ENCODE measurements around the gene DPP6.

Gene DPP6

GRCh38 chr7:154172236-154172635 is 120.0 kb downstream of the DPP6 start:
- TF ChIP-seq TAF1 (IDR thresholded peaks at IDR 0.05; ENCODE audit: low read depth) (no peak), TCF12 (IDR thresholded peaks at IDR 0.05; ENCODE audit: low read depth) (no peak), USF1 (IDR thresholded peaks at IDR 0.05) (no peak), EP300 (IDR thresholded peaks at IDR 0.05; ENCODE audit: borderline replicate concordance) (no peak), CEBPB (IDR thresholded peaks at IDR 0.05) (no peak), MAX (IDR thresholded peaks at IDR 0.05) (no peak), ZBTB7A (IDR thresholded peaks at IDR 0.05; ENCODE audit: low read depth) (no peak), CREB1 (IDR thresholded peaks at IDR 0.05; ENCODE audit: low read depth) (no peak), YY1 (IDR thresholded peaks at IDR 0.05; ENCODE audit: low read depth) (no peak), TEAD4 (IDR thresholded peaks at IDR 0.05) (no peak), EGR1 (IDR thresholded peaks at IDR 0.05) (no peak), REST (IDR thresholded peaks at IDR 0.05; ENCODE audit: low read depth) (no peak), RAD21 (IDR thresholded peaks at IDR 0.05; ENCODE audit: low read depth) (no peak), NFIC (IDR thresholded peaks at IDR 0.05) (no peak), FOXM1 (IDR thresholded peaks at IDR 0.05; ENCODE audit: borderline replicate concordance, low read depth) (no peak)

- no peak for TF ChIP-seq USF1 (IDR thresholded peaks at IDR 0.05)
- no peak for TF ChIP-seq NFIC (IDR thresholded peaks at IDR 0.05)
- TF ChIP-seq MAX (IDR thresholded peaks at IDR 0.05): no peak
- TF ChIP-seq CREB1 (IDR thresholded peaks at IDR 0.05; ENCODE audit: low read depth): no peak
- no peak for TF ChIP-seq TCF12 (IDR thresholded peaks at IDR 0.05; ENCODE audit: low read depth)
- TF ChIP-seq RAD21 (IDR thresholded peaks at IDR 0.05; ENCODE audit: low read depth): no peak
- no peak for TF ChIP-seq ZBTB7A (IDR thresholded peaks at IDR 0.05; ENCODE audit: low read depth)
- TF ChIP-seq EGR1 (IDR thresholded peaks at IDR 0.05): no peak
- no peak for TF ChIP-seq TEAD4 (IDR thresholded peaks at IDR 0.05)
- no peak for TF ChIP-seq YY1 (IDR thresholded peaks at IDR 0.05; ENCODE audit: low read depth)
Measured at GRCh38 chr7:154177584-154177983, 125.4 kb downstream of the DPP6 start.

- TF ChIP-seq REST (IDR thresholded peaks at IDR 0.05; ENCODE audit: low read depth): no peak
- TF ChIP-seq USF1 (IDR thresholded peaks at IDR 0.05): no peak
- no peak for TF ChIP-seq TAF1 (IDR thresholded peaks at IDR 0.05; ENCODE audit: low read depth)
- TF ChIP-seq TEAD4 (IDR thresholded peaks at IDR 0.05): no peak
- no peak for TF ChIP-seq EGR1 (IDR thresholded peaks at IDR 0.05)
- TF ChIP-seq FOXM1 (IDR thresholded peaks at IDR 0.05; ENCODE audit: borderline replicate concordance, low read depth): no peak
- TF ChIP-seq MAX (IDR thresholded peaks at IDR 0.05): no peak
- no peak for TF ChIP-seq CEBPB (IDR thresholded peaks at IDR 0.05)
- no peak for TF ChIP-seq YY1 (IDR thresholded peaks at IDR 0.05; ENCODE audit: low read depth)
- TF ChIP-seq TCF12 (IDR thresholded peaks at IDR 0.05; ENCODE audit: low read depth): no peak
- TF ChIP-seq CREB1 (IDR thresholded peaks at IDR 0.05; ENCODE audit: low read depth): no peak
- no peak for TF ChIP-seq RAD21 (IDR thresholded peaks at IDR 0.05; ENCODE audit: low read depth)
- TF ChIP-seq EP300 (IDR thresholded peaks at IDR 0.05; ENCODE audit: borderline replicate concordance): no peak
- no peak for TF ChIP-seq ZBTB7A (IDR thresholded peaks at IDR 0.05; ENCODE audit: low read depth)
- no peak for TF ChIP-seq NFIC (IDR thresholded peaks at IDR 0.05)
Measured at GRCh38 chr7:154178895-154179294, 126.7 kb downstream of the DPP6 start.

GRCh38 chr7:154183482-154183881 is 131.3 kb downstream of the DPP6 start:
- no peak for TF ChIP-seq NFIC (IDR thresholded peaks at IDR 0.05)
- TF ChIP-seq TAF1 (IDR thresholded peaks at IDR 0.05; ENCODE audit: low read depth): no peak
- TF ChIP-seq TEAD4 (IDR thresholded peaks at IDR 0.05): no peak
- no peak for TF ChIP-seq YY1 (IDR thresholded peaks at IDR 0.05; ENCODE audit: low read depth)
- no peak for TF ChIP-seq EP300 (IDR thresholded peaks at IDR 0.05; ENCODE audit: borderline replicate concordance)
- TF ChIP-seq ZBTB7A (IDR thresholded peaks at IDR 0.05; ENCODE audit: low read depth): no peak
- no peak for TF ChIP-seq CEBPB (IDR thresholded peaks at IDR 0.05)
- no peak for TF ChIP-seq FOXM1 (IDR thresholded peaks at IDR 0.05; ENCODE audit: borderline replicate concordance, low read depth)
- no peak for TF ChIP-seq MAX (IDR thresholded peaks at IDR 0.05)
- no peak for TF ChIP-seq CREB1 (IDR thresholded peaks at IDR 0.05; ENCODE audit: low read depth)

GRCh38 chr7:154183946-154184345 is 131.7 kb downstream of the DPP6 start:
- TF ChIP-seq MAX (IDR thresholded peaks at IDR 0.05): no peak
- no peak for TF ChIP-seq NFIC (IDR thresholded peaks at IDR 0.05)
- TF ChIP-seq YY1 (IDR thresholded peaks at IDR 0.05; ENCODE audit: low read depth): no peak
- TF ChIP-seq TAF1 (IDR thresholded peaks at IDR 0.05; ENCODE audit: low read depth): no peak
- TF ChIP-seq TCF12 (IDR thresholded peaks at IDR 0.05; ENCODE audit: low read depth): no peak
- TF ChIP-seq ZBTB7A (IDR thresholded peaks at IDR 0.05; ENCODE audit: low read depth): no peak
- TF ChIP-seq RAD21 (IDR thresholded peaks at IDR 0.05; ENCODE audit: low read depth): no peak
- no peak for TF ChIP-seq CEBPB (IDR thresholded peaks at IDR 0.05)
- no peak for TF ChIP-seq FOXM1 (IDR thresholded peaks at IDR 0.05; ENCODE audit: borderline replicate concordance, low read depth)
- TF ChIP-seq EGR1 (IDR thresholded peaks at IDR 0.05): no peak
- no peak for TF ChIP-seq USF1 (IDR thresholded peaks at IDR 0.05)
- TF ChIP-seq TEAD4 (IDR thresholded peaks at IDR 0.05): no peak

Measured in Ishikawa (cell line).